ENCODE measurements around the gene GTF2H1.

DNA sequence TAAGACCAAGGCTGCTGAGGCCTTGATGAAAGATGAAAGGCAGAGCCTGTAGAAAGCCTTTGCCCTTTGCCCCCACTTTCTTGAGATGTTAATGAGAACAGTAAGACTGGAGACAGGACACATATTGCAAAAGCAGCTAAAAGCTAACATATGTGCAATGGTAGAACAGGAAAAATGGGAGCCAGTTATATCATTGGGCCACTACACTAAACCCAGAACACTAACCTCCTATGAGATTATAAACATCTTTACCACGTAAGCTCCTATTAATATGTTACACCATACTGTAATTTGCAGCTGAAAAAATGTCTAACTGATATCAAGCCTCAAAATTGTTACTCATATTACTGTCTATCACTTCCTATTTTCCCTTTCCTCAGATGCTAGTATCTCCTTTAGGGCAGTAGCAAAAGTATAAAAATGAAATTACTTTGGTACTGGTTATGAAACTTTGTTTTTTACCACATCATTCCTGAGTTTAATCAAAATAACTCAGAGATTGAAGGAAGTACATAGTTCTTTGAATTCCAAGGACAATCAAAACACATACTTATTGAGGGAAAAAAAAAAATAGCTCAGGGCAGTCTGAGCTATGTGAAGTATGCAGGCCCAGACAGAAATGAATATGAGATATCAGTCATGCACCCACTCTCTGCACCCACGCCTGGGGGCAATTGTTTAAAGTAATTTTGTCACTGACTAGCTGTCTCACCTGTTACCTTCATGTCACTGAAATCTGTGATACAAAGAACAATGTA, 9.5 kb upstream of the GTF2H1 start:
- TF ChIP-seq, protein P1, sequence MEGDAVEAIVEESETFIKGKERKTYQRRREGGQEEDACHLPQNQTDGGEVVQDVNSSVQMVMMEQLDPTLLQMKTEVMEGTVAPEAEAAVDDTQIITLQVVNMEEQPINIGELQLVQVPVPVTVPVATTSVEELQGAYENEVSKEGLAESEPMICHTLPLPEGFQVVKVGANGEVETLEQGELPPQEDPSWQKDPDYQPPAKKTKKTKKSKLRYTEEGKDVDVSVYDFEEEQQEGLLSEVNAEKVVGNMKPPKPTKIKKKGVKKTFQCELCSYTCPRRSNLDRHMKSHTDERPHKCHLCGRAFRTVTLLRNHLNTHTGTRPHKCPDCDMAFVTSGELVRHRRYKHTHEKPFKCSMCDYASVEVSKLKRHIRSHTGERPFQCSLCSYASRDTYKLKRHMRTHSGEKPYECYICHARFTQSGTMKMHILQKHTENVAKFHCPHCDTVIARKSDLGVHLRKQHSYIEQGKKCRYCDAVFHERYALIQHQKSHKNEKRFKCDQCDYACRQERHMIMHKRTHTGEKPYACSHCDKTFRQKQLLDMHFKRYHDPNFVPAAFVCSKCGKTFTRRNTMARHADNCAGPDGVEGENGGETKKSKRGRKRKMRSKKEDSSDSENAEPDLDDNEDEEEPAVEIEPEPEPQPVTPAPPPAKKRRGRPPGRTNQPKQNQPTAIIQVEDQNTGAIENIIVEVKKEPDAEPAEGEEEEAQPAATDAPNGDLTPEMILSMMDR (IDR thresholded peaks at IDR 0.05 in 2 of 3, conservative IDR thresholded peaks at IDR 0.05 in 1 of 3; ENCODE audit: insufficient read depth in 2 of 3, low read depth in 1 of 3, low read length in 3 of 3): no peak
- TF ChIP-seq BCL6 (CRISPR knock-in tag; IDR thresholded peaks at IDR 0.05) (no peak), NR2F6 (CRISPR knock-in tag; IDR thresholded peaks at IDR 0.05) (no peak), LEF1 (IDR thresholded peaks at IDR 0.05) (no peak), CREB1 (IDR thresholded peaks at IDR 0.05) (no peak), CREB1 (CRISPR knock-in tag; IDR thresholded peaks at IDR 0.05) (no peak), ZNF384 (IDR thresholded peaks at IDR 0.05; ENCODE audit: low read depth, low read length) (no peak), MTA1 (IDR thresholded peaks at IDR 0.05; ENCODE audit: borderline replicate concordance) (no peak), NFIC (IDR thresholded peaks at IDR 0.05) (no peak), YBX1 (IDR thresholded peaks at IDR 0.05) (no peak), SIN3A (IDR thresholded peaks at IDR 0.05; ENCODE audit: borderline replicate concordance in 2 of 2, control insufficient read depth in 1 of 2, low read depth in 2 of 2, low read length in 2 of 2) (no peak)
- TF ChIP-seq, protein P2, sequence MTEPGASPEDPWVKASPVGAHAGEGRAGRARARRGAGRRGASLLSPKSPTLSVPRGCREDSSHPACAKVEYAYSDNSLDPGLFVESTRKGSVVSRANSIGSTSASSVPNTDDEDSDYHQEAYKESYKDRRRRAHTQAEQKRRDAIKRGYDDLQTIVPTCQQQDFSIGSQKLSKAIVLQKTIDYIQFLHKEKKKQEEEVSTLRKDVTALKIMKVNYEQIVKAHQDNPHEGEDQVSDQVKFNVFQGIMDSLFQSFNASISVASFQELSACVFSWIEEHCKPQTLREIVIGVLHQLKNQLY (CRISPR knock-in tag; conservative IDR thresholded peaks at IDR 0.05): no peak
- TF ChIP-seq, protein P3, sequence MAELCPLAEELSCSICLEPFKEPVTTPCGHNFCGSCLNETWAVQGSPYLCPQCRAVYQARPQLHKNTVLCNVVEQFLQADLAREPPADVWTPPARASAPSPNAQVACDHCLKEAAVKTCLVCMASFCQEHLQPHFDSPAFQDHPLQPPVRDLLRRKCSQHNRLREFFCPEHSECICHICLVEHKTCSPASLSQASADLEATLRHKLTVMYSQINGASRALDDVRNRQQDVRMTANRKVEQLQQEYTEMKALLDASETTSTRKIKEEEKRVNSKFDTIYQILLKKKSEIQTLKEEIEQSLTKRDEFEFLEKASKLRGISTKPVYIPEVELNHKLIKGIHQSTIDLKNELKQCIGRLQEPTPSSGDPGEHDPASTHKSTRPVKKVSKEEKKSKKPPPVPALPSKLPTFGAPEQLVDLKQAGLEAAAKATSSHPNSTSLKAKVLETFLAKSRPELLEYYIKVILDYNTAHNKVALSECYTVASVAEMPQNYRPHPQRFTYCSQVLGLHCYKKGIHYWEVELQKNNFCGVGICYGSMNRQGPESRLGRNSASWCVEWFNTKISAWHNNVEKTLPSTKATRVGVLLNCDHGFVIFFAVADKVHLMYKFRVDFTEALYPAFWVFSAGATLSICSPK (IDR thresholded peaks at IDR 0.05; ENCODE audit: borderline replicate concordance): no peak

Measured in K562 (cell line).